GM19099 (cell line): Measurements from ENCODE around the gene BTN2A1.

Source experiments
- POLR2A ChIP-seq: IDR thresholded peaks from 3 replicates; pipeline ENCODE4 v1.6.1; 2011; ENCODE audit warnings: low read depth; ENCODE audit not compliant: insufficient read length; ENCODE audit errors: extremely low read depth

BTN2A1 gene

DNA sequence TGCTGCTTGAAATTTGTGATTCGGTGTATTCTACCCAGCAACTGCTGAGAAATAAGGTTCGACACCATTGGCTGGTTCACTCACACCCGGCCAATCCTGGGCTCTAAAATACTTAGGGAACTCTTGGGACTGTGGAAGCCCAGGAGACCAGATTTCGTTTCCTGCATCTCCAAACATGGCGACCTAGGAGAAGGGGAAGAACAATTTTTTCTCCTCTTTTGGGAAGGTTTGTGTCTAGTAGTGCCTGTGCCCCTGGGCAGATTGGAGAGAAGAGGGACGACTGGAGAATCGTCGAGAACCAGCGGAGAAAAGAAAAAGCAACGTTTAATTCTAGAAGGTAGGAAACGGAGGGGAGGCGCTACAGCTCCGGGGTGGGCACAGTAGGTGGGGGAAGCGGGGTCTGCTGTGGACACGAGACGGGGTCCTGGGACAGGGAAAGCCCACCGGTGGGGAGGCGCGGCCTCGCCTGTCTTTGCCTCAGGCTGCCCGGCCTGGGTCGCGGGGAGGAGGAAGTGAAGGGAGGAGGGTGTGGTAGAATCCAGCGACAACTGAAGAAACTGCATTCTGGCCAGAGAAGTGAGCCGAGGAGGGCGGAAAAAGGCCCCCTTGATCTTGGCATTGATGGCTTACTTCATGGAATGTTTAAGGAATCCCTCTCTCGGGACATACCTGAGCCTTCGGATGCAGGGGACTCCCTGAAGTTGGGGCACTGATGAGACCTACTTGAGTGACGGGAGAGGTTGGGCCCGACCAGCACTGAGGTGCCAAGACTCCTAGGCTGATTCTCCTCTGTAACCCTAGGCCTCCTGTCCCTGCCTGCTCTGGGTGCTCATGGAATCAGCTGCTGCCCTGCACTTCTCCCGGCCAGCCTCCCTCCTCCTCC is at the start of gene BTN2A1:
Gene BTN2A1, plus strand, starts transcription at position 150 of the 883 bp plus-strand sequence. Its CDS starts 682 bp downstream, at position 832.
- TF ChIP-seq POLR2A = peak; percentile 31

DNA sequence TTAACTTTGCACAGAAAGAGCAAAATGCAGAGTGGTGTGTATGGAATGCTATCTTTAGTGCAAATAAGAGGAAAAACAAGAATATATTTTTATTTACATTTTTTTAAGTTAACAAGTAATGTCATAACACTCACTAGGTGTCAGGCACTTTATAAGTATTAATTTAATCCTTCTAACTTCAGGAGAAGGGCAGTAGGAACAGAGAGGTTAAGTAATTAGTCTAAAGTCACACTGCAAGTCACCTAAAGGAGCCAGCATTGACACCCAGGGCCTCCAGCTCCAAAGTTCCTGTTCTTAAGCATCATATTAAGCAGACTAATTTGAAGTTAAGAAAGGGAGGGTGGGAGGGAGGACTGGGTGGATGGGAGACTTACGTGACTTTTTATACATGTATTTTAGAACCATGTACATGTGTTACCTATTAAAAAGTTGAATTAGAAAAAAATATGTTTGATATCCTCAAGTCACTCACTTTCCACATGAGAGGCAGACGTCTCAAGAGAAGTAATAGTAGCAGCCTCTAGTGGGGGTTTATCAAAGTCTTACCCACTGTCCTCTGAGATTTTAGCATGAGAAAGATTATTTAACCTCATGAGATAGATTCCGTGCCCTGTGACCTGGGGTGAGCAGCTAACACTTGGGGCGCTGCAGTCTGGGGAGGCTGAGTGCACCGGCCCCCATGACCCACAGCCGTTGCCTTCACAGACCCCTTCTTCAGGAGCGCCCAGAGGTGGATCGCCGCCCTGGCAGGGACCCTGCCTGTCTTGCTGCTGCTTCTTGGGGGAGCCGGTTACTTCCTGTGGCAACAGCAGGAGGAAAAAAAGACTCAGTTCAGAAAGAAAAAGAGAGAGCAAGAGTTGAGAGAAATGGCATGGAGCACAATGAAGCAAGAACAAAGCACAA is 48.7 kb upstream of the BTN2A1 start:
- no peak for TF ChIP-seq POLR2A

DNA sequence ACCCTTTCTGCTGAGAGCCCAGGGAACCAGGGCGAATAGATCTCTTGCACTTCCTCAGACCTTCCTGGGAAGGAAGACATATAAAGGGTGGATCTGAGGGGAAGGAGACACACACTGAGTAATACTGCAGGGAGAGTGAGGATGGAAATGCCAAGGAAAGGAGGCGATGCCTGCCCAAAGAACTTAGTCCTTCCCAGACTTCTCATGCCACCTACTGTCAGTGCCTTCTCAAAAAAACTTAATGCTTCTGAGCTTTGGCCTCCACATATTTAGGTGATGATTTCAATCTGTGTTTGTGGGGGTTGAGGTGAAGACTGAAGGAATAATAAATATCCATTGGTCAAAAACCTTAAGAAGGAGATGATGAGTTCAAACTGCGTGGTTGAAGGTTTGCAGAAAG is 46.0 kb upstream of the BTN2A1 start:
- no peak for TF ChIP-seq POLR2A

DNA sequence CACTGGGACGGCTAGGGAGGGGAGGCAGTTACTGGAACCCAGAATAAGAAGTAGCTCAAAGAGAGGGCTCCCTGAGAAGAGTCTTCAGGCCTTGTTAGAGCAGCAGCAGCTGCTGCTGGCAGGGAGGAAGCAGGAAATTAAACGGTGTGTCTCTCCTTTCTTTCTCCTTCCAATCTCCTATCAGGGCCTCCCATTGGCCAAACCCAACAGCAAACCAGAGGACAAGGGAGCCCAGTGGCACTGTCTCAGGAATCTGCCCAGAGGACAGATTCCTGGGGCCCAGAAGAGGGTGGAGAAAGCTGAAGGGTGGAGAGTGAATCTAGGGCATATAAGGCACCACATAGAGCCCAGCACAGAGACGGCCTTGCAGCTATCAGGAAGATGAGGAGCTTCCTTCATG is 45.5 kb upstream of the BTN2A1 start:
- TF ChIP-seq POLR2A = no peak

DNA sequence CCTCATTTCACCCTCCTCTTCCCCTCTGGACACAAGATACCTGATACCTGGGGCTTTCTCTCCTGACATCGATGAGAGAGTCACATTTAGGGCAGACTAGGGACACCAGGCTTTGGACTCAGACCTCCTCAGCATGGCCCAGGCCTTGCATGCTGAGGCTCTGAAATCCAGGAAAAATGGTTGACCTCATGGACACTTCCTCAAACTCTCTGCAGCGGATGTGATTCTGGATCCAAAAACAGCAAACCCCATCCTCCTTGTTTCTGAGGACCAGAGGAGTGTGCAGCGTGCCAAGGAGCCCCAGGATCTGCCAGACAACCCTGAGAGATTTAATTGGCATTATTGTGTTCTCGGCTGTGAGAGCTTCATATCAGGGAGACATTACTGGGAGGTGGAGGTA is 44.8 kb upstream of the BTN2A1 start:
- no peak for TF ChIP-seq POLR2A

DNA sequence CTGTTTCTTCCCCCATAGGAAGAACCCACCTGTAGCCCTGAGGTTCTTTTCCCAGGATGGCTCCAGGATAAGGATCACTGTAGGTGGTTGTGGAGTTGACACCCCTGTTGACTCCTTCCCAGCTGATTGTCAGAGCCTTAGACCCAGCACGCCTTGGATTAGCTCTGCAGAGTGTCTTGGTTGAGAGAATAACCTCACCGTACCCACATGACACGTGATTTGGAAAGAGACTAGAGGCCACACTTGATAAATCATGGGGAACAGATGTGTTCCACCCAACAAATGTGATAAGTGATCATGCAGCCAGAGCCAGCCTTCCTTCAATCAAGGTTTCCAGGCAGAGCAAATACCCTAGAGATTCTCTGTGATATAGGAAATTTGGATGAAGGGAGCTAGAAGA is 43.5 kb upstream of the BTN2A1 start:
- TF ChIP-seq POLR2A = no peak

DNA sequence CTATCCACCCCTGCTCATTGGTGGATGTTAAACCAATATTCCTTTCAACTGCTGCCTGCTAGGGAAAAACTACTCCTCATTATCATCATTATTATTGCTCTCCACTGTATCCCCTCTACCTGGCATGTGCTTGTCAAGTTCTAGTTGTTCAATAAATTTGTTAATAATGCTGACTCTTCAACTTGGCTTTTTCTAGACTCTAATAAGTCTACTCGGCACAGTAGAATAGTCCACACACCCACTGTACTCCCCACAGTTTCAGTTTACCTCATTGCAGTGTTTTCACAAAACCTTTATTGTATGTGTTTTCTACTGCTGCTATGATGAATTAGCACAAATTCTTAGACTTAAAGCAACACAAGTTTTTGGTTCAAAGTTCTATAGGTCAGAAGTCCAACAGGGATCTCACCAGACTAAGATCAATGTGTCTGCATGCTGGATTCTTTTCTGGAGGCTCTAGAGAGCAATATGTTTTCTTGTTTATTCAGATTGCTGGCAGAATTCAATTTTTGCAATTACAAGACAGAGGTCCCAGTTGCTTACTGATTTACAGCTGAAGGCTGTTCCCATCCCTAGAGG is 42.6 kb upstream of the BTN2A1 start:
- no peak for TF ChIP-seq POLR2A

DNA sequence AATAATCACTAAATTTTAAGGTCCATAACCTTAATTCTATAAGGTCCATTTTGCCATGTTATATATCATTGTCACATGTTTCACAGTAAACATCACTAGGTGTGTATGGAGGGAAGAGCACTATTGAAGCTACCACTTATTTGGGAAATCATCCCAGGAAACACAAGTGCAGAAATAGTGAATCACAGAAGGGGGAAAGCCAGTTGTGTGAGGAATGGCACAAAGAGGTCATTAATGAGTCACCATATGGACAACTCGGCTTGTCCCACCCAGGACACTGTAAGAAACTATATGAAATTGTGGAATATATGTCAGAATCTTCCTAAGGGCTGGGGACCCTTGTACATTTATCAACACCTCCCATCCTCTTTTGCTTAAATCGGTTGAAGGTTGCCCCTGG is 42.0 kb upstream of the BTN2A1 start:
- TF ChIP-seq POLR2A = no peak

DNA sequence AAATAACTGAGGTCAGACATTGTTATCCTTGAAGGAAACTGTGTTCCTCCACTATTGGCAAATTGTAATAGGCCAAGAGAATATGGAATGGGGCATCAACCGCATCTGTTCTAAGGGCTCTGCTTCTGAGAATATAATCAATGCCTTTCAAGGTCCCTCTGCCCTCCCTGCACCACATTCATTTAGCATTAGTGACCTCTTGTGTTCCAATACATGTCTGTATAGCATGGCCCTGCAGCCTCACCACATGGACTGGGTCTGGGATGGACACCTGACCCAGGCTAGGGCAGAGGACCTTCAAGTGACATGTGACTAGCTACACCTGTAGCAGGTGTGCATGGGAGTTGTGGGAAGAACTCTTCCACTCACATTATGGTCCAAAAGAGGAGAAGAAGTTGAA is 41.5 kb upstream of the BTN2A1 start:
- no peak for TF ChIP-seq POLR2A

DNA sequence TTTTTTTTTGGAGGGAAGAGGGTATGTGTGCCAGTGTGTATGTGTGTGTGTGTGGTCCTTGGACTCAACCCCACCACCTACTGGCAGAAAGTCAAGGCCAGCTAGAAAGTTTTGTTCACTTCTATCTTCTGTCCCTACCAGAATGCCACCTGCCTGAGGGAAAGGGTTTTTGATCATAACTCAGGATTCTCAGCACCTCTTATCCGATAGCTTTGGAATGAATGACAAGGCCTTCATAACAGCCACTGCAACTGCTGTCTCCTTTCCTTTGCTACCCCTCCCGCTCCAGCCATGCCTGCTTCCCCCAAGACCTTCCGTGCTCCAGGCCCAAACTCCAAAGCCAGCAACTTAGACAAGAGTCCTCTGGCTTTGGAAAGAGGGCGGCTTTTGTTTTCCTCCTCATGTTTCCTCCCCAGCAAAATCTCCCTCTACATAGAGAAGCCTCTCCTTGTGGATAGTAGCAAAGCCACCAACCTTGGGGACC is 37.0 kb upstream of the BTN2A1 start:
- TF ChIP-seq POLR2A = no peak

DNA sequence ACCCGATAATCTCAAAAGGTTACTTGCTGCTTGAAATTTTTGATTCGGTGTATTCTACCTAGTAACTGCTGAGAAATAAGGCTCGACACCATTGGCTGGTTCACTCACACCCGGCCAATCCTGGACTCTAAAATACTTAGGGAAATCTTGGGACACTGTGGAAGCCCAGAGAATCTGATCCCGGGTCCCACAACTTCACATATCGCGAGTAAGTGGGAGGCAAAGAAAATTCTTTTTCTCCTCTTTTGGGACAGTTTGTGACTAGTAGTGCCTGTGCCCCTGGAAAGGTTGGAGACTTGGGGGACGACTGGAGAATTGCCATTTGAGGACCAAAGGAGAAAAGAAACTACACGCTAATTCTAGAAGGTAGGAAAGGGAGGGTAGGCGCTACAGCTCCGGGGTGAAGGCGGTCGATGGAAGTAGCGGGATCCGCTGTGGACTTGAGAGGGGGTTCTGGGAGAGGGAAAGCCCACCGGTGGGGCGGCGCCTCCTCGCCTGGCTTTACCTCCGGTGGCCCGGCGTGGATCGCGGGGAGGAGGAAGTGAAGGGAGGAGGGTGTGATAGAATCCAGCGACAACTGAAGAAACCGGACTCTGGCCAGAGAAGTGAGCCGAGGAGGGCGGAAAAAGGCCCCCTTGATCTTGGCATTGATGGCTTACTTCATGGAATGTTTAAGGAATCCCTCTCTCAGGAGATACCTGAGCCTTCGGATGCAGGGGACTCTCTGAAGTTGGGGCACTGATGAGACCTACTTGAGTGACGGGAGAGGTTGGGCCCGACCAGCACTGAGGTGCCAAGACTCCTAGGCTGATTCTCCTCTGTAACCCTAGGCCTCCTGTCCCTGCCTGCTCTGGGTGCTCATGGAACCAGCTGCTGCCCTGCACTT is 36.3 kb upstream of the BTN2A1 start:
- TF ChIP-seq POLR2A = peak; percentile 43

DNA sequence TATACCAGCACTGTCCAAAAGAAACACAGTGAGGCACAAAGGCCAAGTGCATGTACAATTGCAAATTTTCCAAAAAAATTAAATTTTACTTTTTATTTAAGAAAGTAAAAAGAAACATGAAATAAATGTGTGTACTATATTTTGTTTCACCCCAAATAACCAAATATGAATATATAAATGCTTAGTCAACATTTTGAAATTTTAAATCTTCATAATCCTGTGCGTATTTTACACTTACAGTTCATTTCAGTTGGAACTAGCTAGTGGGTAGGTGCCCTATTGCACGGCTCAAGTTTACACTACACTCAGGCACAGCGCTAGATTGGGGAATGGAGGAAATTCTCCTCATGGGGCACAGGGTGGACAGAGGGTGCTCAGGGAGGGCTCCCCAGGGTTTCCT is 35.4 kb upstream of the BTN2A1 start:
- TF ChIP-seq POLR2A = no peak

DNA sequence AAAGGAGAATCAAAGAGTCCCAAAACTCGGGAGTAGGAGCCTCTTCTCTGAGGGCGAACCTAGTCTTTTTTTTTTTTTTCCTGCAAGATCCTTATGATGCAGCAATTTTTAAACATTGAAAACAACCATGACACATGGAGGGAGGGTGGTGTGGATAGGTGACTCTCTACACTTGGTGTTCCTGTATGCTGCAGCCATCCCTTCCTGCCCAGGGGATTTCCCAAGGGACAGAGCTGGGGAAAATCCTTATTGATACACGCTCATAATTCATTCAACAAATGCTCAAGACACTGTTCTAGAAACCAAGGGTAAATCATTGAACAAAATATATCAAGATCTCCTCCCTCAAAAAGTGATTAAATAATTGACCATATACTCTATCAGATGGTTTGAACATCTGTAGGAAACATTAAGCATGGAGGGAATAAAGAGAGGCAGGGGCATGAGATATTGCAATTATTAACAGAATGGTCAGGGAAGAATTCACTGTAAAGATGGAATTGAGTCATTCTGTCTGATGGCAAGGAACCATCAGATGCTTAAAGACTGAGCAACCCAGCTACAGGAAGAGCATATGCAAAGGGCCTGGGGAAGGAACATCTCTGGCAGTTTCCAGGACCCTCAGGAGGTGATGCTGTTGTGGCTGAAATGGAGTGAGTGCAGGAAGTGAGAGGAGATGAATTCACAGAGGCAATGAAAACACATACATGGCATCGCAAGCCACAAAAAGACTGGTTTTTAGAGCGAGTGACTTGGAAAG is 30.9 kb upstream of the BTN2A1 start:
- TF ChIP-seq POLR2A = no peak

DNA sequence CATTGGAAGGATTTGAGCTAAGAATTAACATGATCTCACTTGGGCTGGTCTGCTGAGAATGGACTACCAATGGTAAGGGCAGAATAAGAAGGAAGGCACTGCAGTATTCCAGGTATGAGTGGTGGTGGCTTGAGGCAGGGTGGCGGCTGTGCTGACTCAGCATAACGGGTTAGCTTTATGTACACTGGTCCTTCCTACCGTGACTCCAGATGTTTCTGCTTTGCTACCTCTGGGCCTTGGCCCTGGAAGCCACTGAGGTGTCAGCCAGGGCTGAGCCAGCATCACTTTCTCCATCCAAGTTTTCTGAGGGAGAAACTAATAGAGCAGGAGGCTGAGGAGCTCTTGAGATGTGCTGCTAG is 30.3 kb upstream of the BTN2A1 start:
- no peak for TF ChIP-seq POLR2A
